ENCODE measurements around the gene FOCAD. TPM values are rescaled to one million over a fixed set of nuclear protein-coding genes. Genes with fewer than 3 reads are reported as not detected.

The FOCAD gene
- total and polyA plus RNA-seq, 10 of the 15 experiments (the other 5 are each of a cell fraction or from before 2014, with no cell fraction given): 13.7 to 93.0 (median 41.8) TPM

GRCh38 chr9:20664501-20664900 is 19.6 kb upstream of the FOCAD start (continued):
- TF ChIP-seq, protein P1, sequence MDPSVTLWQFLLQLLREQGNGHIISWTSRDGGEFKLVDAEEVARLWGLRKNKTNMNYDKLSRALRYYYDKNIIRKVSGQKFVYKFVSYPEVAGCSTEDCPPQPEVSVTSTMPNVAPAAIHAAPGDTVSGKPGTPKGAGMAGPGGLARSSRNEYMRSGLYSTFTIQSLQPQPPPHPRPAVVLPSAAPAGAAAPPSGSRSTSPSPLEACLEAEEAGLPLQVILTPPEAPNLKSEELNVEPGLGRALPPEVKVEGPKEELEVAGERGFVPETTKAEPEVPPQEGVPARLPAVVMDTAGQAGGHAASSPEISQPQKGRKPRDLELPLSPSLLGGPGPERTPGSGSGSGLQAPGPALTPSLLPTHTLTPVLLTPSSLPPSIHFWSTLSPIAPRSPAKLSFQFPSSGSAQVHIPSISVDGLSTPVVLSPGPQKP (IDR thresholded peaks at IDR 0.05; ENCODE audit: low read depth, low read length): no peak
- TF ChIP-seq MYC (IDR thresholded peaks at IDR 0.05; ENCODE audit: insufficient read depth, insufficient read length, insufficient replicate concordance, low read length, severe bottlenecking): no peak
- no peak for TF ChIP-seq STAT1 (conservative IDR thresholded peaks at IDR 0.05)
- TF ChIP-seq FOXK2 (IDR thresholded peaks at IDR 0.05): no peak
- TF ChIP-seq ESRRA (IDR thresholded peaks at IDR 0.05; ENCODE audit: low read length): no peak
- TF ChIP-seq ZNF274 (IDR thresholded peaks at IDR 0.05; ENCODE audit: insufficient read depth, insufficient read length): no peak

DNA sequence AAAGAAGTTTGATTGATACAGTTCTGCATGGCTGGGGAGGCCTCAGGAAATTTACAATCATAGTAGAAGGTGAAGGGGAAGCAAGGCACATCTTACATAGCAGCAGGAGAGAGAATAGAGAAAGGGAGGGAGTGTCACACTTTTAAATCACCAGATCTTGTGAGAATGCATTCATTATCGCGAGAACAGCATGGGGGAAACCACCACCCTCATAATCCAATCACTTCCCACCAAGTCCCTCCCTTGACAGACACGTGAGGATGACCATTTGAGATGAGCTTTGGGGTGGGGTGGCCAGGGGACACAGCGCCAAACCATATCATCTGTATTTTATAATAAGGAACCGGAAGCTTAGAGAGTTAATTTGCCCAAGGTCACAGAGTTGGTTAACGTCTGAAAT is 13.7 kb upstream of the FOCAD start:
- CTCF ChIA-PET: interaction anchor here (1.5 kb wide), 1 partner anchor 45 kb away, joined by 6 read pairs; no protein-coding TSS in a partner anchor

More for the DNA sequence above, 13.7 kb upstream of the FOCAD start:
- ATAC-seq (no peak; the same call in 2 of the 3 replicates), FAIRE-seq (no peak), DNase-seq (ENCODE audit: low read depth, low spot score) (no peak)
- WGBS (ENCODE audit: insufficient coverage, insufficient replicate concordance, low lambda C conversion rate, missing lambda C conversion rate): 60% methylated on average over 6 of the region's 6 CpGs
- no peaks in the 10 kb centered on the region for H4K20me1 ChIP-seq (ENCODE audit: control insufficient read depth, insufficient read depth)
- ChIA-PET RAD21 (ENCODE audit: unreplicated experiment) (interaction anchor here (1.1 to 1.4 kb wide), 3 partner anchors 8 to 19 kb away, joined by 3 to 5 read pairs (median 4); partner anchors contain the start of gene FOCAD), POLR2A (no interaction called here), SMC1A (ENCODE audit: uncharacterized antibody, unreplicated experiment) (interaction anchor here (1.3 to 2.8 kb wide), 7 partner anchors 10 to 73 kb away, joined by 4 to 10 read pairs (median 6); partner anchors contain the start of gene FOCAD)
- in situ Hi-C loops (cut with MboI): no loop called here
- peaks cover 0 to 2% of the 10 kb centered on the region in 2 experiments; a peak in 2 of 4 replicates for H3K36me3 ChIP-seq (ENCODE audit: control insufficient read depth in 2 of 2, insufficient read depth in 2 of 2, low read length in 1 of 2)
- no TSS peak for BruUV-seq (replicated peaks)
- intact Hi-C loops (cut with micrococcal nuclease; ENCODE audit: unreplicated experiment): no loop called here
- H2AFZ ChIP-seq (ENCODE audit: control insufficient read depth, low read depth, low read length): no peak overlapping the region
- no peak overlapping the region for H3K4me3 ChIP-seq
- H3K9ac ChIP-seq (ENCODE audit: control insufficient read depth, insufficient read depth, low read length): no peak overlapping the region
- TF ChIP-seq ESRRA (IDR thresholded peaks at IDR 0.05; ENCODE audit: low read length): no peak
- no peak for TF ChIP-seq RAD51 (IDR thresholded peaks at IDR 0.05)
- no peak for TF ChIP-seq GABPA (IDR thresholded peaks at IDR 0.05; ENCODE audit: low read depth)
- no peak for TF ChIP-seq SMAD5 (IDR thresholded peaks at IDR 0.05; ENCODE audit: low read depth)
- TF ChIP-seq EGR1 (IDR thresholded peaks at IDR 0.05; ENCODE audit: borderline replicate concordance in 1 of 2, low read depth in 2 of 2, low read length in 2 of 2): no peak
- TF ChIP-seq CBX5 (IDR thresholded peaks at IDR 0.05; ENCODE audit: low read depth): no peak
- TF ChIP-seq NFXL1 (IDR thresholded peaks at IDR 0.05; ENCODE audit: borderline replicate concordance): no peak
- no peak for TF ChIP-seq SIN3A (IDR thresholded peaks at IDR 0.05; ENCODE audit: low read depth, low read length)
- TF ChIP-seq IRF3 (IDR thresholded peaks at IDR 0.05): no peak
- TF ChIP-seq STAT3 (IDR thresholded peaks at IDR 0.05; ENCODE audit: low read depth, low read length): no peak
- TF ChIP-seq STAT1 (conservative IDR thresholded peaks at IDR 0.05): no peak
- no peak for TF ChIP-seq SUPT20H (IDR thresholded peaks at IDR 0.05; ENCODE audit: borderline replicate concordance, control insufficient read depth, low read depth, low read length)
- H3K9me3 ChIP-seq (replicated peaks; ENCODE audit: control insufficient read depth, insufficient read depth, low read length): peaks cover 2% of the 10 kb centered on the region; the same call in 1 of the 3 replicates
- no peak overlapping the region for H3K4me2 ChIP-seq (ENCODE audit: control insufficient read depth, insufficient read depth)
- H3K4me1 ChIP-seq (ENCODE audit: control insufficient read depth, insufficient read depth, low read length): no peaks in the 10 kb centered on the region
- no peak overlapping the region for H3K27ac ChIP-seq (ENCODE audit: control insufficient read depth, insufficient read depth)
- peaks cover 8% of the 10 kb centered on the region for H3K79me2 ChIP-seq (ENCODE audit: control insufficient read depth, insufficient read depth, low read length)
- H3K27me3 ChIP-seq (replicated peaks in 1 of 2; ENCODE audit: control insufficient read depth in 2 of 2, insufficient read depth in 2 of 2, low read length in 1 of 2): no peaks in the 10 kb centered on the region
